Thyroid gland (tissue), 4 donors: Measurements from ENCODE around the gene ZYG11A. TPM values are rescaled to one million over a fixed set of nuclear protein-coding genes. Genes with fewer than 3 reads are reported as not detected.

Experiments used
- DNase-seq, 2 donors: peaks; one replicate each; pipeline ENCODE4 v3.0.0-alpha.2; 2019
- H3K27ac ChIP-seq, 3 donors: fragments of 200-600 bp; sonication (generic); 1 replicate in 2 of 3; 2 replicates in 1 of 3; pipeline ENCODE4 v1.5.1; 2016 to 2019; ENCODE audit warnings: mild to moderate bottlenecking in 1 of 3, moderate library complexity in 1 of 3
- H3K27me3 ChIP-seq: fragments of 200-600 bp; sonication (generic); one replicate; pipeline ENCODE4 v1.5.1; 2019
- H3K36me3 ChIP-seq, 2 donors: fragments of 200-600 bp; sonication (generic); one replicate each; pipeline ENCODE4 v1.5.1; 2016 to 2019
- H3K4me1 ChIP-seq, 2 donors: fragments of 200-600 bp; sonication (generic); one replicate each; pipeline ENCODE4 v1.5.1; 2017 to 2019
- H3K4me3 ChIP-seq, 3 donors: fragments of 200-600 bp; sonication (generic); replicated peaks in 1 of 3; 1 replicate in 2 of 3; 2 replicates in 1 of 3; pipeline ENCODE4 v1.5.1; 2016; ENCODE audit warnings: mild to moderate bottlenecking in 1 of 3
- H3K9me3 ChIP-seq: fragments of 200-600 bp; sonication (generic); one replicate; pipeline ENCODE4 v1.5.1; 2017
- POLR2A ChIP-seq, 2 donors: fragments of 450-650 bp; IDR thresholded peaks; one replicate each; pipeline ENCODE4 v1.6.1; 2017; ENCODE audit warnings: antibody characterized with exemption in 2 of 2, mild to moderate bottlenecking in 2 of 2, moderate library complexity in 1 of 2
- WGBS, 2 donors: methylation state at CpG; one replicate each; pipeline ENCODE4 v1.1.5; 2017; 5-methylcytosine and 5-hydroxymethylcytosine counted together
- intact Hi-C: fragments of 100-400 bp; cut with DNase I; formaldehyde crosslinking; loops from one replicate; pipeline ENCODE4 v1.15.1; 2023
- total RNA-seq, 4 donors: library from RNA; depleted of rRNA; stranded (reverse); fragments of >200 nt; gene quantifications; one replicate each; pipeline ENCODE4 v1.2.3, GENCODE V29; 2016
- TF ChIP-seq, protein P1 (sequence below), 6 experiments: fragments of 200-600 bp in 3 of 6; fragments of 450-650 bp in 3 of 6; sonication (generic) in 3 of 6; IDR thresholded peaks; one replicate each; pipeline ENCODE4 v1.5.1; 2016 to 2019; ENCODE audit warnings: antibody characterized with exemption in 6 of 6, mild to moderate bottlenecking in 2 of 6, inconsistent platforms in 1 of 6, moderate library complexity in 1 of 6

Gene ZYG11A
- total RNA-seq, 4 donors from 2014 or later, result 4.0 to 9.3 (median 5.9) TPM

DNA sequence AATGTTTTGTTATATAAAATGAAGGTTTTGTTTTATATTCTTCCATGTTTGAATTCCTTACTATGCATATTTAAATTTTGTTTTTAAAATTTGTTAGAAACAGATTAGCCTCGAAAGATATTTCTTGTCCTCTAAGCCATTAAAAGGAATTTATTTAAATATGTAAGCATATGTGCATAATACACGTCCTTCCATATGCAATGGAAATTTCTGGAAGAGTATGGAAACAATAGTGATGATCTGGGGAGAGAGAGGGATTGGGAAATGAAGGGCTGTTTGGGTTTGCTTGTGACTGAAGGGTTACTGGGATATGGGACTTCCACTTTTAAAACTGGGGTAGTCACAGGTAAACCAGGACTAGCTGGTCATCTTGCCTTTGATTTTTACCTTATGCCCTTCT, 57.8 kb downstream of the ZYG11A start:
- H3K4me1 ChIP-seq, result peaks cover 0 to 1% of the 10 kb centered on the region in 2 donors
- TF ChIP-seq, protein P1, sequence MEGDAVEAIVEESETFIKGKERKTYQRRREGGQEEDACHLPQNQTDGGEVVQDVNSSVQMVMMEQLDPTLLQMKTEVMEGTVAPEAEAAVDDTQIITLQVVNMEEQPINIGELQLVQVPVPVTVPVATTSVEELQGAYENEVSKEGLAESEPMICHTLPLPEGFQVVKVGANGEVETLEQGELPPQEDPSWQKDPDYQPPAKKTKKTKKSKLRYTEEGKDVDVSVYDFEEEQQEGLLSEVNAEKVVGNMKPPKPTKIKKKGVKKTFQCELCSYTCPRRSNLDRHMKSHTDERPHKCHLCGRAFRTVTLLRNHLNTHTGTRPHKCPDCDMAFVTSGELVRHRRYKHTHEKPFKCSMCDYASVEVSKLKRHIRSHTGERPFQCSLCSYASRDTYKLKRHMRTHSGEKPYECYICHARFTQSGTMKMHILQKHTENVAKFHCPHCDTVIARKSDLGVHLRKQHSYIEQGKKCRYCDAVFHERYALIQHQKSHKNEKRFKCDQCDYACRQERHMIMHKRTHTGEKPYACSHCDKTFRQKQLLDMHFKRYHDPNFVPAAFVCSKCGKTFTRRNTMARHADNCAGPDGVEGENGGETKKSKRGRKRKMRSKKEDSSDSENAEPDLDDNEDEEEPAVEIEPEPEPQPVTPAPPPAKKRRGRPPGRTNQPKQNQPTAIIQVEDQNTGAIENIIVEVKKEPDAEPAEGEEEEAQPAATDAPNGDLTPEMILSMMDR (IDR thresholded peaks at IDR 0.05), result no peak
- TF ChIP-seq POLR2A (IDR thresholded peaks at IDR 0.05), result no peak
- intact Hi-C loops, result no loop called here
- no peaks in the 10 kb centered on the region for H3K9me3 ChIP-seq
- no peaks in the 10 kb centered on the region for H3K27me3 ChIP-seq
- DNase-seq, result no peak
- WGBS, 2 donors, result 87 to 90% methylated on average over 2 of the region's 2 CpGs
- H3K27ac ChIP-seq, result no peak overlapping the region
- H3K4me3 ChIP-seq, result no peak overlapping the region
- peaks cover 8 to 9% of the 10 kb centered on the region in 2 donors for H3K36me3 ChIP-seq

- peaks cover under 1 to 9% of the 10 kb centered on the region in 2 donors for H3K36me3 ChIP-seq
- H3K27ac ChIP-seq, result no peak overlapping the region
- 73 to 94% methylated on average over 1 of the region's 1 CpG for WGBS, 2 donors
- TF ChIP-seq, protein P1 (IDR thresholded peaks at IDR 0.05), result no peak
- TF ChIP-seq POLR2A (IDR thresholded peaks at IDR 0.05), result no peak
- DNase-seq, result no peak
- intact Hi-C loops, result no loop called here
- H3K27me3 ChIP-seq, result no peaks in the 10 kb centered on the region
- no peak overlapping the region for H3K4me3 ChIP-seq
- H3K9me3 ChIP-seq, result no peaks in the 10 kb centered on the region
- H3K4me1 ChIP-seq, result peaks cover 5 to 11% of the 10 kb centered on the region in 2 donors
Observed at GRCh38 chr1:52901384-52901783, 58.8 kb downstream of the ZYG11A start.

- WGBS, 2 donors, result 91 to 98% methylated on average over 7 to 13 of the region's 13 CpGs
Observed at GRCh38 chr1:52904208-52904926, 61.8 kb downstream of the ZYG11A start.

GRCh38 chr1:52904927-52905698, 62.6 kb downstream of the ZYG11A start:
- peak overlapping the region; percentile 43 to 58 (median 50) for H3K27ac ChIP-seq
- 62 to 65% methylated on average over 20 of the region's 20 CpGs for WGBS, 2 donors
- DNase-seq, result peak; percentile 49 to 59
- H3K27me3 ChIP-seq, result no peaks in the 10 kb centered on the region
- H3K9me3 ChIP-seq, result no peaks in the 10 kb centered on the region
- no peak for TF ChIP-seq POLR2A (IDR thresholded peaks at IDR 0.05)
- TF ChIP-seq, protein P1 (IDR thresholded peaks at IDR 0.05), result no peak
- peaks cover 6 to 13% of the 10 kb centered on the region in 2 donors for H3K4me1 ChIP-seq
- H3K36me3 ChIP-seq, result peaks cover 0 to 4% of the 10 kb centered on the region in 2 donors
- no peak overlapping the region for H3K4me3 ChIP-seq
- intact Hi-C loops, result no loop called here

More at GRCh38 chr1:52904208-52904926, 61.8 kb downstream of the ZYG11A start:
- TF ChIP-seq POLR2A (IDR thresholded peaks at IDR 0.05), result no peak
- TF ChIP-seq, protein P1 (IDR thresholded peaks at IDR 0.05), result no peak
- Histone ChIP-seq H3K27me3 (no peaks in the 10 kb centered on the region), H3K4me1 (peaks cover 6 to 13% of the 10 kb centered on the region in 2 donors), H3K9me3 (no peaks in the 10 kb centered on the region), H3K36me3 (peaks cover 0 to 4% of the 10 kb centered on the region in 2 donors), H3K4me3 (no peak overlapping the region), H3K27ac (no peak overlapping the region)
- intact Hi-C loops, result no loop called here
- no peak for DNase-seq
